ENCODE data around the gene OR2M3.

DNA sequence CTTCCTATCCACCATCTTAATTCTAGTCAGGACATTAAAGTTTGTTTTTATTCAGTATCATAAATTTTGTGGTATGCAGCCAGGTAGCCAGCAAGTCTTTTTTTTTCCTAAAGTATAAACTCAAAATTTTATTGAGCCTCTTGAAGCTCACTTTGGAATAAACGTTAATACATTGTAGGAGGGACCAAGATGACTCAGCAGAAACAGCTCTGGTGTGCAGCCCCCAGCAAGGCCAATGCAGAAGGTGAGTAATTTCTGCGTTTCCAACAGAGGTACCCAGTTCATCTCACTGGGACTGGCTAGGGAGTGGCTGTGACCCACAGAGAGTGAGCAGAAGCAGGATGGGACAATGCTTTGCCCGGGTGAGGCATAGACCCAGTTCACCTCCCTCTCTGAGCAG lies 9.7 kb upstream of the OR2M3 start:
- TF ChIP-seq, protein P1, sequence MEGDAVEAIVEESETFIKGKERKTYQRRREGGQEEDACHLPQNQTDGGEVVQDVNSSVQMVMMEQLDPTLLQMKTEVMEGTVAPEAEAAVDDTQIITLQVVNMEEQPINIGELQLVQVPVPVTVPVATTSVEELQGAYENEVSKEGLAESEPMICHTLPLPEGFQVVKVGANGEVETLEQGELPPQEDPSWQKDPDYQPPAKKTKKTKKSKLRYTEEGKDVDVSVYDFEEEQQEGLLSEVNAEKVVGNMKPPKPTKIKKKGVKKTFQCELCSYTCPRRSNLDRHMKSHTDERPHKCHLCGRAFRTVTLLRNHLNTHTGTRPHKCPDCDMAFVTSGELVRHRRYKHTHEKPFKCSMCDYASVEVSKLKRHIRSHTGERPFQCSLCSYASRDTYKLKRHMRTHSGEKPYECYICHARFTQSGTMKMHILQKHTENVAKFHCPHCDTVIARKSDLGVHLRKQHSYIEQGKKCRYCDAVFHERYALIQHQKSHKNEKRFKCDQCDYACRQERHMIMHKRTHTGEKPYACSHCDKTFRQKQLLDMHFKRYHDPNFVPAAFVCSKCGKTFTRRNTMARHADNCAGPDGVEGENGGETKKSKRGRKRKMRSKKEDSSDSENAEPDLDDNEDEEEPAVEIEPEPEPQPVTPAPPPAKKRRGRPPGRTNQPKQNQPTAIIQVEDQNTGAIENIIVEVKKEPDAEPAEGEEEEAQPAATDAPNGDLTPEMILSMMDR (IDR thresholded peaks at IDR 0.05; ENCODE audit: borderline replicate concordance, extremely low read depth, low read length, poor library complexity, severe bottlenecking) = no peak
- TF ChIP-seq EZH2 (IDR thresholded peaks at IDR 0.05; ENCODE audit: borderline replicate concordance, low read depth, low read length, severe bottlenecking) = no peak
